ENCODE data around the gene HMGCLL1.

The HMGCLL1 gene

GRCh38 chr6:55578537-55579363, at the start of gene HMGCLL1:
Gene HMGCLL1, minus strand, starts transcription at chr6:55579192. Its CDS starts 137 bp downstream, at chr6:55579055.
- DNase-seq = peak; percentile 90

GRCh38 chr6:55621993-55622392, 43.0 kb upstream of the HMGCLL1 start:
- DNase-seq = no peak

- no peak for DNase-seq
Observed at GRCh38 chr6:55621244-55621643, 42.3 kb upstream of the HMGCLL1 start.

- DNase-seq = peak; percentile 74
Observed at GRCh38 chr6:55617272-55617671, 38.3 kb upstream of the HMGCLL1 start.

- no peak for DNase-seq
Observed at GRCh38 chr6:55604021-55604420, 25.0 kb upstream of the HMGCLL1 start.

- peak; percentile 13 for DNase-seq
Observed at GRCh38 chr6:55601120-55601519, 22.1 kb upstream of the HMGCLL1 start.

- DNase-seq = no peak
Observed at GRCh38 chr6:55594442-55594841, 15.4 kb upstream of the HMGCLL1 start.

- no peak for DNase-seq
Observed at GRCh38 chr6:55584654-55585354, 5.8 kb upstream of the HMGCLL1 start.

GRCh38 chr6:55576811-55577210, 2.2 kb downstream of the HMGCLL1 start:
- no peak for DNase-seq

- no peak for DNase-seq
Observed at GRCh38 chr6:55574556-55574955, 4.4 kb downstream of the HMGCLL1 start.

- DNase-seq = no peak
Observed at GRCh38 chr6:55569638-55570037, 9.4 kb downstream of the HMGCLL1 start.

GRCh38 chr6:55568808-55569439, 10.1 kb downstream of the HMGCLL1 start:
- no peak for DNase-seq

GRCh38 chr6:55567558-55567957, 11.4 kb downstream of the HMGCLL1 start:
- no peak for DNase-seq

- no peak for DNase-seq
Observed at GRCh38 chr6:55566036-55566710, 12.8 kb downstream of the HMGCLL1 start.

GRCh38 chr6:55562318-55562717, 16.7 kb downstream of the HMGCLL1 start:
- no peak for DNase-seq

- DNase-seq = no peak
Observed at GRCh38 chr6:55560290-55560885, 18.6 kb downstream of the HMGCLL1 start.

GRCh38 chr6:55557146-55557545, 21.8 kb downstream of the HMGCLL1 start:
- DNase-seq = no peak

GRCh38 chr6:55545791-55546190, 33.2 kb downstream of the HMGCLL1 start:
- no peak for DNase-seq

GRCh38 chr6:55543633-55544309, 35.2 kb downstream of the HMGCLL1 start:
- peak; percentile 40 for DNase-seq

GRCh38 chr6:55541024-55541423, 38.0 kb downstream of the HMGCLL1 start:
- DNase-seq = no peak

GRCh38 chr6:55536391-55536956, 42.5 kb downstream of the HMGCLL1 start:
- no peak for DNase-seq

GRCh38 chr6:55531496-55531895, 47.5 kb downstream of the HMGCLL1 start:
- DNase-seq = no peak

Measured in NCI-H69 (cell line).